Mucosa of descending colon (tissue), 3 donors: Measurements from ENCODE around the gene CFAP65. TPM values are rescaled to one million over a fixed set of nuclear protein-coding genes. Genes with fewer than 3 reads are reported as not detected.

Experiments
- ATAC-seq: fragments of 200-7000 bp; cut with Tn5 transposase; one replicate; pipeline ENCODE4 v1.9.1; 2020; ENCODE audit warnings: mild to moderate bottlenecking, moderate library complexity
- DNase-seq, 3 donors: peaks; one replicate each; pipeline ENCODE4 v3.0.0-alpha.2; 2020
- H3K36me3 ChIP-seq: fragments of 200-600 bp; one replicate; pipeline ENCODE4 v1.8.0; 2021; ENCODE audit warnings: low read depth, mild to moderate bottlenecking
- H3K4me1 ChIP-seq: fragments of 200-600 bp; one replicate; pipeline ENCODE4 v1.8.0; 2021; ENCODE audit warnings: low read depth, mild to moderate bottlenecking
- H3K4me3 ChIP-seq: fragments of 200-600 bp; one replicate; pipeline ENCODE4 v1.8.0; 2021; ENCODE audit warnings: mild to moderate bottlenecking
- H3K9me3 ChIP-seq: fragments of 200-600 bp; one replicate; pipeline ENCODE4 v1.8.0; 2021; ENCODE audit warnings: mild to moderate bottlenecking
- CTCF ChIP-seq: fragments of 200-600 bp; IDR thresholded peaks from one replicate; pipeline ENCODE4 v1.8.0; 2022; ENCODE audit warnings: antibody characterized with exemption, mild to moderate bottlenecking
- intact Hi-C, 2 donors: fragments of 100-400 bp; cut with DNase I in 1 of 2; cut with micrococcal nuclease in 1 of 2; formaldehyde crosslinking; loops; one replicate each; pipeline versions ENCODE4 v1.11.0 to v1.11.1; 2022; cut with DNase I, micrococcal nuclease
- total RNA-seq, 3 donors: library from RNA; stranded (reverse); fragmentation: NEBNext Ultra II Directional in 2 of 3; extraction: Animal tissue kit (Norgen Biotek cat#: 25700) in 2 of 3; gene quantifications; one replicate each; pipeline versions ENCODE4 v1.2.1 to v1.2.4, GENCODE V29; 2021 to 2023
- donor health status: DM: no; HTN: no; CAD: no; lungs with moderate emphysema.
- donor health status: DM: no; HTN: no; CAD: no.
- donor health status: DM: no; HTN: yes; CAD: no.

The CFAP65 gene
- total RNA-seq, 3 donors from 2014 or later: 0.09 to 0.46 (median 0.27) TPM

- no peak for TF ChIP-seq CTCF
- Histone ChIP-seq H3K4me1 (peaks cover 10% of the 10 kb centered on the region), H3K36me3 (no peaks in the 10 kb centered on the region), H3K4me3 (no peak overlapping the region), H3K9me3 (no peaks in the 10 kb centered on the region)
- intact Hi-C loops: loop anchor here in 1 of 2 donors (10.0 kb wide), 1 partner anchor 117 kb away; no protein-coding TSS in a partner anchor
- DNase-seq: no peak
- ATAC-seq: peak; percentile 79
Observed at GRCh38 chr2:219037783-219038499, 3.4 kb downstream of the CFAP65 start.

- H3K9me3 ChIP-seq: no peaks in the 10 kb centered on the region
- ATAC-seq (no peak), DNase-seq (no peak)
- H3K36me3 ChIP-seq: no peaks in the 10 kb centered on the region
- H3K4me1 ChIP-seq: no peaks in the 10 kb centered on the region
- H3K4me3 ChIP-seq: no peak overlapping the region
- no peak for TF ChIP-seq CTCF
- intact Hi-C loops: loop anchor here in 1 of 2 donors (10.0 kb wide), 1 partner anchor 119 kb away; no protein-coding TSS in a partner anchor
Observed at GRCh38 chr2:219035942-219036341, 5.4 kb downstream of the CFAP65 start.

GRCh38 chr2:219034823-219035222 lies 6.5 kb downstream of the CFAP65 start:
- no peak for DNase-seq
- no peaks in the 10 kb centered on the region for H3K4me1 ChIP-seq
- intact Hi-C loops: loop anchor here in 1 of 2 donors (10.0 kb wide), 1 partner anchor 120 kb away; no protein-coding TSS in a partner anchor

GRCh38 chr2:219032051-219032745 lies 9.1 kb downstream of the CFAP65 start:
- Histone ChIP-seq H3K9me3 (no peaks in the 10 kb centered on the region), H3K4me1 (no peaks in the 10 kb centered on the region), H3K36me3 (no peaks in the 10 kb centered on the region), H3K4me3 (no peak overlapping the region)
- intact Hi-C loops: loop anchor here in 1 of 2 donors (10.0 kb wide), 1 partner anchor 123 kb away; no protein-coding TSS in a partner anchor
- ATAC-seq (no peak), DNase-seq (no peak)
- TF ChIP-seq CTCF: no peak

More at GRCh38 chr2:219034823-219035222, 6.5 kb downstream of the CFAP65 start:
- no peak for TF ChIP-seq CTCF
- Histone ChIP-seq H3K9me3 (no peaks in the 10 kb centered on the region), H3K36me3 (no peaks in the 10 kb centered on the region), H3K4me3 (no peak overlapping the region)
- no peak for ATAC-seq

- no peak for ATAC-seq
- intact Hi-C loops: loop anchor here in 1 of 2 donors (10.0 kb wide), 1 partner anchor 124 kb away; no protein-coding TSS in a partner anchor
Observed at GRCh38 chr2:219031005-219031738, 10.1 kb downstream of the CFAP65 start.

More at GRCh38 chr2:219031005-219031738, 10.1 kb downstream of the CFAP65 start:
- no peak for DNase-seq
- Histone ChIP-seq H3K4me1 (no peaks in the 10 kb centered on the region), H3K9me3 (no peaks in the 10 kb centered on the region), H3K4me3 (no peak overlapping the region), H3K36me3 (no peaks in the 10 kb centered on the region)
- TF ChIP-seq CTCF: no peak
